SKM-1 (cell line): ENCODE results near the gene CD84.
"Not testable (repeated sequence)": the region's sequence is repeated elsewhere in the genome, so short reads cannot be mapped to it uniquely, and the experiment has no call there.

Experiments
- DNase-seq: peaks from one replicate; lab custom pipeline; 2025; ENCODE audit not compliant: unreplicated experiment; lab: John Stamatoyannopoulos, UW

Gene CD84

GRCh38 chr1:160575112-160575664 lies 4.1 kb downstream of the CD84 start:
- peak; percentile 87 for DNase-seq

DNA sequence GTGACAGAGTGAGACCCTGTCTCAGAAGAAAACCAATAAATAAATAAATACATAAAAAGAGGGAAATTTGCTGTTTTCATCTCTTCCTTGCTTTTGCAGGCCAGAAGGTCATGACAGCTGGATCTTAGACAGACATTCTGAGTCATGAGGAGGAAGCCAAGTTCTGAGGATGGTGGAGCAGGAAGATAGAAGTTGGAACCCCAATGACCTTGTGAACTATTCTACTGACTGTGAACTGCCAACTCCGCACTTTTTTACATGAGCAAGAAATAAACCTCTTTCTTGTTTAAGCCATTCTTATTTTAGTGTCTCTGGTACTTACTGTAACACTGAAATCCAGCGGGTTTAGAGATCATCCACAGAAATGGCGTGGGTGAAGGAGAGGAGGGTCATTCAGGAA lies 8.5 kb downstream of the CD84 start:
- DNase-seq = no peak

DNA sequence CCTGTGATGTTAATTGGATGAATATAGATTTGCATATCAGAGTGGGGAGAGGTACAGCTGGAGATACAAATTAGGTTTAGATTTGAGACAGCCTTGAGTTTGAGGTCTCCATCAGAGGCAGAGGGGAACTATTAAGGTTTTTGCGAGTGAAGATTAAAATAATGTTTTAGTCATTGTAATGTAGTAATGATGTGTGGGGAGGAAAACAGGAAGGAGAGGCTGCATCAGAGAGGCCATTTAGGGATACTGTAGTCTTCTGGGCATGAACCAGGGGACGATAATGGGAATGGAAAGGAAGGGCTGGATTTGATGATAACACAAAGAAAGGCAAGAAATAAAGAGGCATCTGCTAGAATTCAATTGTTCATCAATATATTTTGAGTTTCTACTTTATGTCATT lies 9.5 kb downstream of the CD84 start:
- no peak for DNase-seq

DNA sequence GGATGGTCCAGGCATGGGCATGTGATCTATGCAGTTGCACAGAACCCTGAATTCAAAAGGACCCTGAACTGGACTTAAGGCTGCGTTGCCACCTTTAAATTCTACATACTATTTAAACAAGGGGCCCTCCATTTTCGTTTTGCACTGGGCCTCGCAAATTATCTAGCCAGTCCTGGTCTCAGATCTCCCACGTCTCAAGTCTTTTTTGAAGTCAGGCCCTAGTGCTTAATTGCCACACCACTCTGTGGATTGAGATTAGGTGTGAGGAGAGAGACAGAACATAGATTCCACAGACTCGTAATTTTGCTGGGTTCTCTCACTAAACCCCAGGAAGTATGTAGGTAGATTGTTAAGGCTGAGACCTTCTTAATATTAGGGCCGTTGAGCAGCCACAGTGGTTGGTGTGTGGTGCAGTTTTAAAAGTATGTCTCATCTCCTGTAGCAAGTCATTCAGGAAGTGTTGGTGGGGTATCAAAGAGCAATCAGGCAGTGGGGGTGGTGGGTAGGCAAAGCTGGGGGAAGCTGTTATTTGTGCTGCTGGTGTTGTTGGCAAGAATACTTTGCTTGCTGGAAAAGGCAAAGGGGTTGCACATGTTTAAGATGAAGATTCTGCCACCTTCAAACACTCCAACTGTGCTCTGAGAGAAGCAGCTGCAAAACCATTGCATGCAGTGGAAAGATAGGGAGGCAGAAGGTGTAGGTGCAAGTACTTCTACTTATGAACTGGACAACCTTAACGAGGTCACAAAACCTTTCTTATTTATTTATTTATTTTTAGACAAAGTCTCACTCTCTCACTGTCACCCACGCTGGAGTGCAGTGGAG lies 11.2 kb downstream of the CD84 start:
- DNase-seq = no peak

GRCh38 chr1:160567341-160567740 lies 12.0 kb downstream of the CD84 start:
- no peak for DNase-seq

GRCh38 chr1:160565564-160565963 lies 13.7 kb downstream of the CD84 start:
- DNase-seq = no peak

- not testable (repeated sequence) for DNase-seq
Observed at GRCh38 chr1:160563230-160563629, 16.1 kb downstream of the CD84 start.

DNA sequence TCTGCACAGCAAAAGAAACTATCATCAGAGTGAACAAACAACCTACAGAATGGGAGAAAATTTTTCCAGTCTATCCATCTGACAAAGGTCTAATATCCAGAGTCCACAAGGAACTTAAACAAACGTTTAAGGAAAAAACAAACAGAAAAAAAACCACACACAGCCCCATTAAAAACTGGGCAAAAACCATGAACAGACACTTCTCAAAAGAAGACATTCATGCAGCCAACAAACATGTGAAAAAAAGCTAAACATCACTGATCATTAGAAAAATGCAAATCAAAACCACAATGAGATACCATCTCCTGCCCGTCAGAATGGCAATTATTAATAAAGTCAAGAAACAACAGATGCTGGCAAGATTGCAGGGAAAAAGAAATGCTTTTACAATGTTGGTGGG lies 16.6 kb downstream of the CD84 start:
- DNase-seq = not testable (repeated sequence)

DNA sequence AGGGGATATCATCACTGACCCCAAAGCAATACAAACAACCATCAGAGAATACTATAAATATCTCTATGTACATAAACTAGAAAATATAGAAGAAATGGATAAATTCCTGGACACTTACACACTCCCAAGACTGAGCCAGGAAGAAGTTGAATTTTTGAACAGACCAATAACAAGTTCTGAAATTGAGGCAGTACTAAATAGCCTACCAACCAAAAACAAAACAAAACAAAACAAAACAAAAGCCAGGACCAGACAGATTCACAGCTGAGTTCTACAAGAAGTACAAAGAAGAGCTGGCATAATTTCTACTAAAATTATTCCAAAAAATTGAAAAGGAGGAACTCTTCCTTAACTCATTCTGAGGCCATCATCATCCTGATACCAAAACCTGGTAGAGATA lies 18.5 kb downstream of the CD84 start:
- no peak for DNase-seq

- DNase-seq = no peak
Observed at GRCh38 chr1:160560045-160560705, 19.1 kb downstream of the CD84 start.

GRCh38 chr1:160559437-160559836 lies 19.9 kb downstream of the CD84 start:
- not testable (repeated sequence) for DNase-seq

GRCh38 chr1:160558660-160559380 lies 20.5 kb downstream of the CD84 start:
- no peak for DNase-seq

DNA sequence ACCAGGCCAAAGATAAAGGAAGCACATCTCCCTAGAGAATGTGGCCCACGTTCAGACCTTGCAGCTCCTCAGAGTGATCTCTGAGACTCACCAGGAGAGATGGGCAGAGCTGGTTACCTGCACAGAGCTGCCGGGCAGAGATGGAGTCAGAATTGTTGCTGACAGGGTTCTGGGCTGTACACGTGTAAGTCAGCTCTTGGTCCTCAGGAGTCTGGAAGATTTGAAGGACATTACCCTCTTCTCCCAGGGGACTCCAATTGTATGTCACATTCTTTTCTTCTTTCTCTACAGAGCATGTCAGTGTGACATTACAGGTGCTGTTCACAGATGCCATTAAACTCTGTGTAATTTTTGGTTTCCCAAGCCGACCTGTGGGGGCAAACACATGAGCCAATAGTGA lies 25.5 kb downstream of the CD84 start:
- no peak for DNase-seq

DNA sequence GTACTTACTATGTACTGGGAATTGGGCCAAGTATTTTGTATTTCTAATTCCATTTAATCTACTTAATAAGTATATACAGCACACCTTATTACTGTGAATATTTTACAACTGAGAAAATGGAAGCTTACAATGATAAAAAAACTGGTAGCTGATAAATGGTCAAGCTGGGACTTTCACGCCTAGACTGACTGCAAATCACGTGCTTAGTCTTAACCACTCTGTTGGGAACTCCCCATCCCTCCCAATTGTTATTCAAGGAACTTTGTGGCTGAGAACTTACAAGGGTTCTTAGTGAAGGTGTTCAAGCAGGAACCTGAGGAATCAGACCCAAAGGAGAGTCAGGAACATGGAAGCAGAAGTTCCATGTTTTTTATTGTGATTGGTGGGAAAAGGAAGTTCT lies 26.9 kb downstream of the CD84 start:
- no peak for DNase-seq

DNA sequence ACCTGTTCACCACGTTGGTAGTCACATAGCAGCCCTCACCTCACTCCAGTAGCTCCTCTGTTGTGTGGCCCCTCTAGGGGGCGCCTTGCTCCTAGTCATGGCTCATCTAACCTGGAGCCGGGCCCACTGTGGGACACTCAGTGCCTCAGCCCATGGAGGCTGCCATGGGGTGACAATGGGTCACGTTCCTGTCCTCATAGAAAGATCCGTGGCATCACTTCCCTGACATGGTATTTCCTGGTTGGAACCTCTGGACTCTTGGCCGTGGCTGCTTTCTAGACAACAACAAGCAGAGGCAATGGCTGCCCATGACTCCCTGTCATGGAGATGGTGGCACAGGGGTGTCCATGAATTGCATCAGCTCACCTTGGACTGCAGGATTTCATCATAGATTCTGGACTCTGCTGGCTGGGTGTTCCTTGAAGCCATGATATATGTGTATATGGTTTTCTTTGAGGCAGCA lies 28.7 kb downstream of the CD84 start:
- DNase-seq = no peak

DNA sequence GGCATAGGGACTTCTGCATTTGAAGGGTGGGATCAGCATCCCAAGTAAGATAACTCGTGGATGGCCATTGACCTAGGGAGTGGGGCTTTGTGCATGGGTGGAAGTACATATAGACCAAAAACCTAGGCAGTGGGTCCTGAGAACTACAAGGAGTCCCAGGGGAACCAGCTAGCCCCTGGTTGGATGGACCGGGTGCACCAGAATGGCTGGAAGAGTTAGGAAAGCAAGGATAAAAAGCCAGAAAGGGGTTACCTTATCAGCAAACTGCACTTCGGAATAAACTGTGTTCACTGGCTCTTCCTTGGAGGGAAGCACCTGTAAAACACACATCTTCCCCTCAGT lies 29.7 kb downstream of the CD84 start:
- no peak for DNase-seq

GRCh38 chr1:160548960-160549664 lies 30.2 kb downstream of the CD84 start:
- DNase-seq = no peak

GRCh38 chr1:160548183-160548582 lies 31.1 kb downstream of the CD84 start:
- no peak for DNase-seq

DNA sequence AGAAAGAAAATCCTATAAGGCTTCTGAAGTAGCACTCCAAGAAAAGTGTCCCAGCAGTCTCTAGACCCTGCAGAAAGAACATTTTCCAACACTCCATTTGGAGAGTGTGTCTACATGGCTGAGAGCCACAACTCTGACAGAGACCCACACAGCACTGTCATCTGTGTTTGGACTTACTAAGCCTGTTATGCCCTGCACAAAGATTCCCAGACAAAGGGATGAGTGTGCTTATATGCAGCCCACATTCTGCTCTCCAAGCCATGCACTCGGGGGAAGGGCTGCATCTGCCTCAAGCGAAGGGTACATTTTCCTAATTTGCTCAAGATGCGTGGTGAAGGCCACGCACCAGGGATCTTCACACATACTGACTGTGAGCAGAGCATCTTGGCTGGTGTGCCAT lies 31.9 kb downstream of the CD84 start:
- DNase-seq = no peak

DNA sequence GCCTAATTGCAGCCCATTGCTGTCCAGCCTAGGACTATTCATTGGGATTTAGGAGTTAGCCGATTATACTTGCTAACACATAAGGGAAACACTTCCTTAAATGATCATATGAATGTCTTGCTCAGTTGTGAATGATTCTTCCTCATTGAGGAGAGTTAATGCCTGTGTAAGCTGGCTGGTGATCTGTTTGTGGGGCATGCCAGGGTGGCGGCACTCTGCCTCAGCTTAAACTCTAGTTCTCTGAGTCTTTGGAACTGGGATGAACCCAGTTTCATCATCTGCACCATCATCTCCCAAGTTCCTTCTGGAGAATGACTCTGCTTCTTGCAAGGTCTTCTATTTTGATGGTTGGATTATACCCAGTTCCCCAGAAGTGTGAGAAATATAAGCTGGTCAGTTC lies 32.4 kb downstream of the CD84 start:
- DNase-seq = peak; percentile 45

DNA sequence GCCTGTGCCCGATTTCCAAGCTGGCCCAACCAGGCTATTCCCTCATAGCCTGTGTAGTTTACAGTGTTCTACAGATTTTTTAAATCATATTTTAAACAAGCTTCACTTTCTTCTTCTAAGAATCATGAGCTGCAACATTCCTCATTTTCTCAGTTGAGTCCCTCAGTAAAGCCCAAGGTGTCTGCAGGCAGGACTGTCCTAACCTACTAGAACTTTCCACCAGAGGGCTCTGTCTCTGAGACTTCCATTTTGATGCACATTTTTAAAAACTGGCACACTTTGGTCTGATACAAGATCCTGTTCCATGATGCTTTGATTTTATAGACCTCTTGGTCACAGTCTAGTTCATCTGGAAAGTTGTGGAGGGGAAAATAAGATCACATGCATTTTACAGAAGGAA lies 34.6 kb downstream of the CD84 start:
- DNase-seq = no peak
